Activated B cell treated with CpG ODN at 0.5 μM for 24 hours (primary cell): ENCODE measurements around the gene TOPORS. TPM values are rescaled to one million over a fixed set of nuclear protein-coding genes. Genes with fewer than 3 reads are reported as not detected.
A peak's percentile ranks its signal among the peaks of the same experiment; 100 is the strongest.
"Not testable (repeated sequence)": the region's sequence is repeated elsewhere in the genome, so short reads cannot be mapped to it uniquely, and the experiment has no call there.

Source experiments
- ATAC-seq: fragments of 200-7000 bp; cut with Tn5 transposase; one replicate; pipeline ENCODE4 v1.10.0; 2021; ENCODE audit warnings: low read depth, mild to moderate bottlenecking, moderate library complexity
- CTCF ChIA-PET: fragments of 350-600 bp; sonication (Branson Sonifier 250); formaldehyde crosslinking; loops from one replicate; lab custom pipeline; 2021; ENCODE audit warnings: antibody characterized with exemption; lab: Charles Lee
- POLR2A ChIA-PET: fragments of 350-600 bp; sonication (Branson Sonifier 250); formaldehyde crosslinking; loops from one replicate; lab custom pipeline; 2021; ENCODE audit warnings: antibody characterized with exemption; lab: Charles Lee
- DNase-seq: peaks from one replicate; pipeline ENCODE4 v3.0.0; 2022
- H3K27ac Mint-ChIP-seq: one replicate; pipeline ENCODE4 v1.8.0; 2020; ENCODE audit warnings: mixed read lengths
- H3K27me3 Mint-ChIP-seq: one replicate; pipeline ENCODE4 v1.8.0; 2021; ENCODE audit warnings: mixed read lengths
- H3K36me3 Mint-ChIP-seq: one replicate; pipeline ENCODE4 v1.8.0; 2021; ENCODE audit warnings: low read depth, mixed read lengths
- H3K4me1 Mint-ChIP-seq: one replicate; pipeline ENCODE4 v1.8.0; 2021; ENCODE audit warnings: mixed read lengths
- H3K4me3 Mint-ChIP-seq: one replicate; pipeline ENCODE4 v1.8.0; 2020; ENCODE audit warnings: mild to moderate bottlenecking, mixed read lengths
- H3K9me3 Mint-ChIP-seq: one replicate; pipeline ENCODE4 v1.8.0; 2020; ENCODE audit warnings: mixed read lengths
- CTCF ChIP-seq: fragments of 200-600 bp; IDR thresholded peaks from one replicate; pipeline ENCODE4 v1.8.0; 2022; ENCODE audit warnings: antibody characterized with exemption, mild to moderate bottlenecking
- intact Hi-C: fragments of 100-400 bp; cut with micrococcal nuclease; formaldehyde crosslinking; loops from one replicate; pipeline ENCODE4 v1.15.1; 2024
- total RNA-seq: library from RNA; stranded (reverse); gene quantifications from 2 replicates; pipeline ENCODE4 v1.2.3, GENCODE V29; 2022

The TOPORS gene
- total RNA-seq, 1 donor from 2014 or later, result 15.6 TPM

GRCh38 chr9:32554107-32554506 lies 1.7 kb upstream of the TOPORS start:
- peak overlapping the region; percentile 24 for H3K4me3 Mint-ChIP-seq
- ATAC-seq (no peak), DNase-seq (no peak)
- H3K27me3 Mint-ChIP-seq, result no peaks in the 10 kb centered on the region
- intact Hi-C loops, result loop anchor here (10.0 kb wide), 3 partner anchors 611 to 921 kb away; partner anchors contain the start of genes B4GALT1, NFX1 and NOL6
- ChIA-PET CTCF (interaction anchor here (1.0 to 2.4 kb wide), 3 partner anchors 18 to 175 kb away, joined by 3 to 8 read pairs (median 6); partner anchors contain the start of gene NDUFB6), POLR2A (interaction anchor here (0.9 kb wide), 1 partner anchor 28 kb away, joined by 3 read pairs; the partner anchor contains the start of gene RIGI)
- H3K4me1 Mint-ChIP-seq, result peaks cover 34% of the 10 kb centered on the region
- H3K36me3 Mint-ChIP-seq, result peaks cover 29% of the 10 kb centered on the region
- no peak for TF ChIP-seq CTCF
- no peak overlapping the region for H3K27ac Mint-ChIP-seq
- H3K9me3 Mint-ChIP-seq, result no peaks in the 10 kb centered on the region

DNA sequence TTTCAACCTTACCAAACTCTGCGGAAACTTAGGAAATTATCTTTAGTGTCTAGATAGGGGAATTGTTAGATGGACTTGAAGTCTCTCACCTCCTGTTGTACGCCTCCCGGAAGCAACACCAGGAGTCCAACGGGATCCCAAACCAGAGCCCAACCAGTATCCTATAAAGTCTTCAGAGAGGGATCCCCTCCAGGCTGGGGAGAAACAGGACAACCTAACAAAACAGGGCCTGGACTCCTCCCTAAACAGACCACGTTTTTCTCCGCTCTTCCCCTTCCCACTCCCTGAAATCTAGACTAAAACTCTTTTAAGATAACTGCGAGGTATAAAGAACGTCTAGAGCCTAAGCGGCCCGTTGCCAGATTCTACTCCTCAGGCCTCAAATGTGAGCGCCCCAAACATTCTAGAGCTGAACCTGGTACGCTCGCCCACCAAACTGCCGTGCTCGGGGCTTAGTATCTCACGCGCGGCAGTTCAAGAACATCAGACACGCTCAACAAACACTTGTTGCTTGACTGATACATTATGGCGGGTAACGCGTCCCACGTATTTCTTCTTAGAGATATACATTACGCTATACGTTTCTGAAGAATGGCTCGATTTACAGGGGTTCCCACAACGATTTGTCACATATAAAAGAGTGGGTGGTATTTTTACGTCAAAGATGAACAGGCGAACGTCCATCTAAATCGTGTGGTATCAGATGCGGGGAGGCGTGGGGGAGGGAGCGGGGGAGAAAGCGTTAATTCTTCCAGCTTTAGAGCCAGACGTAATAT lies 922 bp downstream of the TOPORS start:
- no peak for TF ChIP-seq CTCF
- ChIA-PET POLR2A (interaction anchor here (0.6 to 4.4 kb wide), 12 partner anchors 12 to 739 kb away, joined by 3 to 40 read pairs (median 6); partner anchors contain the start of genes ACO1, DNAJA1, NDUFB6 and NFX1), CTCF (interaction anchor here (0.6 to 3.3 kb wide), 7 partner anchors 21 to 175 kb away, joined by 3 to 20 read pairs (median 9); partner anchors contain the start of gene NDUFB6)
- H3K4me1 Mint-ChIP-seq, result peaks cover 37% of the 10 kb centered on the region
- peak overlapping the region; percentile 95 for H3K4me3 Mint-ChIP-seq
- H3K27ac Mint-ChIP-seq, result peak overlapping the region; percentile 98
- ATAC-seq, result peak; percentile 6
- H3K9me3 Mint-ChIP-seq, result no peaks in the 10 kb centered on the region
- no peaks in the 10 kb centered on the region for H3K27me3 Mint-ChIP-seq
- peaks cover 39% of the 10 kb centered on the region for H3K36me3 Mint-ChIP-seq
- peak; percentile 32 for DNase-seq
- intact Hi-C loops, result loop anchor here (1.0 to 10.0 kb wide), 8 partner anchors 22 to 923 kb away; partner anchors contain the start of genes ACO1, APTX, B4GALT1 and DNAJA1

- peak overlapping the region; percentile 98 for H3K27ac Mint-ChIP-seq
- ChIA-PET CTCF (interaction anchor here (0.6 to 3.3 kb wide), 6 partner anchors 22 to 174 kb away, joined by 3 to 20 read pairs (median 6); partner anchors contain the start of gene NDUFB6), POLR2A (interaction anchor here (0.8 to 4.4 kb wide), 8 partner anchors 12 to 526 kb away, joined by 3 to 40 read pairs (median 12); partner anchors contain the start of genes ACO1, DNAJA1, NDUFB6 and RIGI)
- DNase-seq (peak; percentile 91), ATAC-seq (peak; percentile 80)
- no peaks in the 10 kb centered on the region for H3K27me3 Mint-ChIP-seq
- peaks cover 34% of the 10 kb centered on the region for H3K4me1 Mint-ChIP-seq
- TF ChIP-seq CTCF, result no peak
- H3K4me3 Mint-ChIP-seq, result peak overlapping the region; percentile 95
- intact Hi-C loops, result loop anchor here (1.0 to 10.0 kb wide), 9 partner anchors 23 to 924 kb away; partner anchors contain the start of genes ACO1, APTX, B4GALT1 and DNAJA1
- H3K9me3 Mint-ChIP-seq, result no peaks in the 10 kb centered on the region
- peaks cover 35% of the 10 kb centered on the region for H3K36me3 Mint-ChIP-seq
These were observed 1.7 kb downstream of the TOPORS start for GRCh38 chr9:32550562-32551275.

- Mint-ChIP-seq H3K27me3 (no peaks in the 10 kb centered on the region), H3K9me3 (no peaks in the 10 kb centered on the region), H3K36me3 (peaks cover 33% of the 10 kb centered on the region), H3K4me1 (peaks cover 34% of the 10 kb centered on the region), H3K27ac (peak overlapping the region; percentile 75), H3K4me3 (peak overlapping the region; percentile 95)
- ChIA-PET POLR2A (interaction anchor here (0.8 to 4.4 kb wide), 8 partner anchors 11 to 475 kb away, joined by 3 to 40 read pairs (median 12); partner anchors contain the start of genes ACO1, DNAJA1, NDUFB6 and RIGI), CTCF (interaction anchor here (2.4 to 3.3 kb wide), 3 partner anchors 22 to 171 kb away, joined by 9 to 20 read pairs (median 18); partner anchors contain the start of gene NDUFB6)
- no peak for TF ChIP-seq CTCF
- intact Hi-C loops, result loop anchor here (1.0 to 10.0 kb wide), 5 partner anchors 24 to 925 kb away; partner anchors contain the start of genes B4GALT1, NFX1, NOL6 and RIGI
- no peak for DNase-seq
- ATAC-seq, result no peak
These were observed 2.2 kb downstream of the TOPORS start for GRCh38 chr9:32550150-32550561.

- H3K27ac Mint-ChIP-seq, CTCF ChIA-PET, intact Hi-C loops, H3K4me3 Mint-ChIP-seq, POLR2A ChIA-PET, DNase-seq, H3K27me3 Mint-ChIP-seq, H3K9me3 Mint-ChIP-seq, ATAC-seq: not testable (repeated sequence)
- peaks cover 42% of the 10 kb centered on the region for H3K36me3 Mint-ChIP-seq
- H3K4me1 Mint-ChIP-seq, result peaks cover 32% of the 10 kb centered on the region
These were observed 4.2 kb downstream of the TOPORS start for GRCh38 chr9:32548213-32548612.
